Mesenchymal stem cell (in vitro differentiated cells and primary cell): ENCODE results near the gene ZNF688.

Experiments used
- DNase-seq: peaks from one replicate; pipeline ENCODE4 v3.0.0-alpha.2; 2013
- H2AFZ ChIP-seq: one replicate; pipeline ENCODE4 v1.6.1; 2013; ENCODE audit warnings: low read depth, mild to moderate bottlenecking, control low read depth, inconsistent platforms, low read length, moderate library complexity
- H2AK5ac ChIP-seq: 2 replicates; pipeline ENCODE4 v1.6.1; 2013; ENCODE audit warnings: low read length, moderate library complexity, mild to moderate bottlenecking, inconsistent platforms; ENCODE audit not compliant: severe bottlenecking
- H2BK120ac ChIP-seq: one replicate; pipeline ENCODE4 v1.6.1; 2013; ENCODE audit warnings: low read depth, mild to moderate bottlenecking, inconsistent platforms, low read length, moderate library complexity
- H2BK12ac ChIP-seq, 2 experiments: one replicate each; pipeline ENCODE4 v1.6.1; 2013; ENCODE audit warnings: inconsistent platforms in 2 of 2, low read length in 2 of 2, mild to moderate bottlenecking in 2 of 2, moderate library complexity in 2 of 2, control low read depth in 1 of 2
- H2BK15ac ChIP-seq: one replicate; pipeline ENCODE4 v1.6.1; 2013; ENCODE audit warnings: mild to moderate bottlenecking, low read depth, inconsistent platforms; ENCODE audit not compliant: poor library complexity, severe bottlenecking
- H2BK5ac ChIP-seq: 2 replicates; pipeline ENCODE4 v1.6.1; 2013; ENCODE audit warnings: low read depth, mild to moderate bottlenecking, low read length, control low read depth, inconsistent platforms; ENCODE audit not compliant: poor library complexity, severe bottlenecking
- H3K14ac ChIP-seq, 2 experiments: one replicate each; pipeline ENCODE4 v1.6.1; 2013; ENCODE audit warnings: inconsistent platforms in 2 of 2, low read length in 2 of 2, control low read depth in 1 of 2, mild to moderate bottlenecking in 1 of 2, moderate library complexity in 1 of 2
- H3K18ac ChIP-seq, 2 experiments: one replicate each; pipeline ENCODE4 v1.6.1; 2013; ENCODE audit warnings: inconsistent platforms in 2 of 2, low read length in 2 of 2, control low read depth in 1 of 2, low read depth in 1 of 2, mild to moderate bottlenecking in 1 of 2
- H3K23ac ChIP-seq, 2 experiments: one replicate each; pipeline ENCODE4 v1.6.1; 2013; ENCODE audit warnings: inconsistent platforms in 2 of 2, low read length in 2 of 2, mild to moderate bottlenecking in 2 of 2, moderate library complexity in 2 of 2, control low read depth in 1 of 2
- H3K27ac ChIP-seq: 2 replicates; pipeline ENCODE4 v1.5.1; 2013; ENCODE audit warnings: mild to moderate bottlenecking, moderate library complexity, low read length, control low read depth, inconsistent platforms; ENCODE audit not compliant: poor library complexity, severe bottlenecking
- H3K27me3 ChIP-seq, 2 experiments: 2 replicates each; pipeline versions ENCODE4 v1.6.1 to v1.7.0; 2013; ENCODE audit warnings: low read length in 2 of 2, mild to moderate bottlenecking in 2 of 2, moderate library complexity in 2 of 2, control low read depth in 1 of 2, inconsistent platforms in 1 of 2; ENCODE audit not compliant: control insufficient read depth in 1 of 2, insufficient read depth in 1 of 2
- H3K36me3 ChIP-seq, 2 experiments: 2 replicates each; pipeline versions ENCODE4 v1.6.1 to v1.7.0; 2013; ENCODE audit warnings: low read length in 2 of 2, control low read depth in 1 of 2, inconsistent platforms in 1 of 2, low read depth in 1 of 2, mild to moderate bottlenecking in 1 of 2; ENCODE audit not compliant: insufficient read depth in 2 of 2, control insufficient read depth in 1 of 2
- H3K4ac ChIP-seq, 2 experiments: one replicate each; pipeline ENCODE4 v1.6.1; 2013; ENCODE audit warnings: inconsistent platforms in 2 of 2, low read length in 2 of 2, mild to moderate bottlenecking in 2 of 2, moderate library complexity in 2 of 2, control low read depth in 1 of 2, low read depth in 1 of 2
- H3K4me1 ChIP-seq: 2 replicates; pipeline ENCODE4 v1.6.1; 2013; ENCODE audit warnings: low read depth, low read length, control low read depth; ENCODE audit not compliant: control insufficient read depth, insufficient read depth
- H3K4me2 ChIP-seq: 2 replicates; pipeline ENCODE4 v1.6.1; 2013; ENCODE audit warnings: low read length, mild to moderate bottlenecking, inconsistent platforms; ENCODE audit not compliant: poor library complexity, severe bottlenecking
- H3K4me3 ChIP-seq, 2 experiments: 2 replicates each; pipeline versions ENCODE4 v1.5.1 to v1.7.0; 2013; ENCODE audit warnings: low read length in 2 of 2, mild to moderate bottlenecking in 2 of 2, control low read depth in 1 of 2, low read depth in 1 of 2; ENCODE audit not compliant: insufficient read depth in 1 of 2
- H3K79me1 ChIP-seq: replicated peaks from 2 replicates; pipeline ENCODE4 v1.6.1; 2013; ENCODE audit warnings: mild to moderate bottlenecking, control low read depth, low read length, inconsistent platforms; ENCODE audit not compliant: poor library complexity, severe bottlenecking
- H3K9ac ChIP-seq: 2 replicates; pipeline ENCODE4 v1.7.0; 2013; ENCODE audit warnings: mild to moderate bottlenecking, low read length, moderate library complexity
- H3K9me3 ChIP-seq: 2 replicates; pipeline ENCODE4 v1.7.0; 2013; ENCODE audit warnings: mild to moderate bottlenecking, low read length; ENCODE audit not compliant: control insufficient read depth
- H4K8ac ChIP-seq: one replicate; pipeline ENCODE4 v1.6.1; 2013; ENCODE audit warnings: inconsistent platforms, mild to moderate bottlenecking, low read length, moderate library complexity
- H4K91ac ChIP-seq: one replicate; pipeline ENCODE4 v1.6.1; 2013; ENCODE audit warnings: mild to moderate bottlenecking, low read length, inconsistent platforms
- WGBS: methylation state at CpG from one replicate; pipeline ENCODE4 v1.1.7; 2013; ENCODE audit warnings: mixed read lengths; 5-methylcytosine and 5-hydroxymethylcytosine counted together

ZNF688 gene

DNA sequence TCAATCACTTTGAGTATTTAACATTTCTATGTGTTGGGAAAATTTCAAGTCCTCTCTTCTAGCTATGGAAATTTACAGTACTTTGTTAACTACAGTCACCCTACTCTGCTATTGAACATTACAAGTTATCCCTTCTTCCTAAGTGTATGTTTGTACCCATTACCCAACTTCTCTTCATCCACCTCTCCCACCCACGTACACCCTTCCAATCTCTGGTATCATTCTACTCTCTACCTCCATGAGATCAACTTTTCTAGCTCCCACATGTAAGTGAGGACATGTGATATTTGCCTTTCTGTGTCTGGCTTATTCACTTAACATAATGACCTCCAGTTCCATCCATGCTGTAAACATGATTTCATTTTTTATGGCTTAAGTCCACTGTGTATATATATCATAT is 3.2 kb upstream of the ZNF688 start:
- WGBS, result 85% methylated on average over 1 of the region's 1 CpG
- Histone ChIP-seq H3K23ac (no peak overlapping the region), H3K4me3 (no peak overlapping the region)

DNA sequence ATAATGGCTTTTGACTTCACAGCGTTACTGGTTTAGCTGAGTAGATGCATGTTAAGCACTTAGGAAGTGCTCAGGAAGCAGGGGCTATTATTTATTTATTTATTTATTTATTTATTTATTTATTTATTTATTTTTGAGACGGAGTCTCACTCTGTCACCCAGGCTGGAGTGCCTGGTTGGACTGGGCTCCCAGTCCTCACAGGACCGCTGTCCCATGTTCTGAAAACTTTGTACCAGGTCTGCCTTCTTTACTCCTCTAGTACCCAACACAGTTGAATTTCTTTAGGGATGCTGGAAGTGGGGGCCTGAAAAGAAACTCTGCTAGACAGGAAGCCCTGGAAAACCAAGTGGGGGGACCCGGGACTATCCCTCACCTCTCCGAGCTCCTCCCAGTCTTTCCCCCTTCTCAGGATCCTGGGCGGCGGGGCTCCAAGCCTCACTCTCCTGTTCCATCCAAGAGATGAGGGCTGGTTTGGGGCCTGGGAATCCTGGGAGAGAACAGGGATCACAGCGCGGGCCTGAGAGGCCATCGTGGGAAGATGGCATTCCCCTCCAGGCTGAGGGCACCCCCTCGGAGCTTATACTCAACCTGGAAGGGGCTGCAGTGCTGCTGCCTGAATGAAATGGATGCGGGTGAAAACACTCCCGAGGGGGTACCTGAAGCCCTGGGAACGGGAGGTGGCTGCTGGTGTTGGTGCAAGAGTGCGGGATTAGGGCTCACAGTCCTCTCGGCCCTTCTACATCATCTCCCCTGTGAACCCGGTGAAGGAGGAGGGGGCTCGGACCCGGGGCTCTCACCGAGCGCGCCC is 674 bp downstream of the ZNF688 start:
- Histone ChIP-seq H3K9ac (peak overlapping the region; percentile 92), H4K8ac (peak overlapping the region; percentile 95), H2BK120ac (peak overlapping the region; percentile 81), H3K27ac (peak overlapping the region; percentile 43), H3K27me3 (peaks cover 0 to 2% of the 10 kb centered on the region in 2 experiments), H3K79me1 (peaks cover 13% of the 10 kb centered on the region), H3K4me1 (peaks cover 13% of the 10 kb centered on the region), H3K18ac (peak overlapping the region; percentile 85 to 91), H3K36me3 (peaks cover 0 to 9% of the 10 kb centered on the region in 2 experiments), H3K4ac (peak overlapping the region; percentile 84 to 90), H2BK12ac (peak overlapping the region in 1 of 2 experiments; percentile 19), H2AFZ (peak overlapping the region; percentile 83), H3K9me3 (no peaks in the 10 kb centered on the region), H3K14ac (peak overlapping the region in 1 of 2 experiments; percentile 8), H4K91ac (peak overlapping the region; percentile 73), H3K4me2 (peak overlapping the region; percentile 94), H3K23ac (peak overlapping the region in 1 of 2 experiments; percentile 29), H3K4me3 (peak overlapping the region; percentile 66 to 89), H2AK5ac (no peak overlapping the region), H2BK15ac (peak overlapping the region; percentile 26), H2BK5ac (no peak overlapping the region)
- 11% methylated on average over 13 of the region's 22 CpGs for WGBS
- peak; percentile 65 for DNase-seq

More for the DNA sequence above, 3.2 kb upstream of the ZNF688 start:
- no peak overlapping the region for H3K9ac ChIP-seq
- no peak overlapping the region for H2BK12ac ChIP-seq
- H3K14ac ChIP-seq, result no peak overlapping the region
- H4K8ac ChIP-seq, result no peak overlapping the region
- H3K18ac ChIP-seq, result no peak overlapping the region
- peaks cover 13 to 20% of the 10 kb centered on the region in 2 experiments for H3K36me3 ChIP-seq
- H2BK5ac ChIP-seq, result no peak overlapping the region
- H2BK120ac ChIP-seq, result no peak overlapping the region
- H2AFZ ChIP-seq, result no peak overlapping the region
- no peak overlapping the region for H3K4me2 ChIP-seq
- H3K4me1 ChIP-seq, result peaks cover 13% of the 10 kb centered on the region
- no peak overlapping the region for H4K91ac ChIP-seq
- no peak overlapping the region for H3K27ac ChIP-seq
- H2BK15ac ChIP-seq, result no peak overlapping the region
- no peak for DNase-seq
- H3K27me3 ChIP-seq, result no peaks in the 10 kb centered on the region
- no peaks in the 10 kb centered on the region for H3K9me3 ChIP-seq
- peaks cover 20% of the 10 kb centered on the region for H3K79me1 ChIP-seq
- H2AK5ac ChIP-seq, result no peak overlapping the region
- no peak overlapping the region for H3K4ac ChIP-seq

DNA sequence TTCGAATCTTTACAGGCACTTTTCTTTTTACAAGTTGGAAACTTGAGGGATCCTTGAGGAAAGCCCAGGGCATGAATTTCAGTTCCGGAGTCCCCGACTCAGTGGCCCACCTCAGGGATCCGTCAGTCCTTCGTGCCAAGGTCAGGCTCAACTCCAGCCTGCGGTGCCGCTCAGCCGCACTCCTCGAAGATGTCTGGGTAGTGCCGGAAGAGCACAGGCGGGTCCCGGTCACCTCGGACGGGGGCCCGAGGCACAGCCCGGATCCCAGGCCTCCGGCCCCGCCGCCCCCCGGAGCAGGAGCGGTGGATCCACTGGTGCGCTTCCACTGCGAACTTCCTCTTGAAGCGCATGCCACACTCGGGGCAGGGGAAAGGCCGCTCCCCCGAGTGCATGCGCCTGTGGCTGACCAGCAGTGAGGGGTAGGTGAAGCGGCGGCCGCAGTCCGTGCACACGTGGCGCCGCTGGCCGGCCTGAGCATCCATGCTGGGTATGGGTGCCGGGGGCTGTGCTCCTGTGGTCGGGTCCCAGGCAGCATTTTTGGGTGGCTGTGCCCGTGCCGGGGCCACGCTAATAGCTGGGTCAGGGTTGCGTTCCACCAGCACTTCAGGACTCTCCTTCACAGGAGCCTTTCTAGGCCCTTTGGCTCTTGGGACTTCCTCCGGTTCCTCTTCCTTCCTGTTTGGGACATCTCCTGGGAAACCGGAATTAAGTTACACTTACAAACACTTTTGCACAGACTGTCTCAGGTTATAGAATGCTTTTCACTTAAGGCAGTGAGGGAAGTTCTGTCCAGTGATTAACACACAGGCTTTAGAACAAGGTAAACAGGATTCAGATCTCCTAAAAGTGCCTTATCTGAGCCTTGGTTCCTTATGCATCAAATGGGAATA is 1.5 kb downstream of the ZNF688 start:
- Histone ChIP-seq H3K4me1 (peaks cover 13% of the 10 kb centered on the region), H3K4ac (peak overlapping the region in 1 of 2 experiments; percentile 45), H3K9ac (no peak overlapping the region), H3K36me3 (peaks cover 0 to 9% of the 10 kb centered on the region in 2 experiments), H3K4me3 (no peak overlapping the region), H3K27ac (no peak overlapping the region), H3K4me2 (no peak overlapping the region), H4K91ac (peak overlapping the region; percentile 78), H2BK15ac (peak overlapping the region; percentile 33), H3K18ac (peak overlapping the region; percentile 27 to 70), H2BK12ac (peak overlapping the region in 1 of 2 experiments; percentile 87), H3K23ac (peak overlapping the region in 1 of 2 experiments; percentile 11), H3K9me3 (no peaks in the 10 kb centered on the region), H3K14ac (no peak overlapping the region), H2BK5ac (no peak overlapping the region), H4K8ac (peak overlapping the region; percentile 67), H3K27me3 (peaks cover 0 to 5% of the 10 kb centered on the region in 2 experiments), H2AFZ (no peak overlapping the region), H3K79me1 (peaks cover 12% of the 10 kb centered on the region), H2AK5ac (no peak overlapping the region), H2BK120ac (peak overlapping the region; percentile 23)
- peak; percentile 17 for DNase-seq
- WGBS, result 97% methylated on average over 42 of the region's 44 CpGs
